ENCODE measurements around the gene CHST9.

GRCh38 chr18:27135504-27136207, 49.5 kb downstream of the CHST9 start:
- TF ChIP-seq ZNF274 (IDR thresholded peaks at IDR 0.05; ENCODE audit: insufficient read depth, insufficient read length) (no peak), SIX5 (IDR thresholded peaks at IDR 0.05; ENCODE audit: low read depth, low read length, severe bottlenecking) (no peak), EZH2 (IDR thresholded peaks at IDR 0.05; ENCODE audit: borderline replicate concordance, control insufficient read depth, low read depth, low read length) (no peak), JUND (IDR thresholded peaks at IDR 0.05; ENCODE audit: low read depth, low read length) (no peak), RAD21 (IDR thresholded peaks at IDR 0.05; ENCODE audit: insufficient read depth, low read depth, low read length) (no peak), TAF1 (IDR thresholded peaks at IDR 0.05; ENCODE audit: borderline replicate concordance, low read depth, low read length) (no peak), CTCF (IDR thresholded peaks at IDR 0.05 in 2 of 3, conservative IDR thresholded peaks at IDR 0.05 in 1 of 3; ENCODE audit: control insufficient read depth in 2 of 3, extremely low read depth in 1 of 3, insufficient read depth in 1 of 3, low read depth in 3 of 3, low read length in 3 of 3) (no peak), HDGF (IDR thresholded peaks at IDR 0.05) (no peak)
- TF ChIP-seq, protein P1, sequence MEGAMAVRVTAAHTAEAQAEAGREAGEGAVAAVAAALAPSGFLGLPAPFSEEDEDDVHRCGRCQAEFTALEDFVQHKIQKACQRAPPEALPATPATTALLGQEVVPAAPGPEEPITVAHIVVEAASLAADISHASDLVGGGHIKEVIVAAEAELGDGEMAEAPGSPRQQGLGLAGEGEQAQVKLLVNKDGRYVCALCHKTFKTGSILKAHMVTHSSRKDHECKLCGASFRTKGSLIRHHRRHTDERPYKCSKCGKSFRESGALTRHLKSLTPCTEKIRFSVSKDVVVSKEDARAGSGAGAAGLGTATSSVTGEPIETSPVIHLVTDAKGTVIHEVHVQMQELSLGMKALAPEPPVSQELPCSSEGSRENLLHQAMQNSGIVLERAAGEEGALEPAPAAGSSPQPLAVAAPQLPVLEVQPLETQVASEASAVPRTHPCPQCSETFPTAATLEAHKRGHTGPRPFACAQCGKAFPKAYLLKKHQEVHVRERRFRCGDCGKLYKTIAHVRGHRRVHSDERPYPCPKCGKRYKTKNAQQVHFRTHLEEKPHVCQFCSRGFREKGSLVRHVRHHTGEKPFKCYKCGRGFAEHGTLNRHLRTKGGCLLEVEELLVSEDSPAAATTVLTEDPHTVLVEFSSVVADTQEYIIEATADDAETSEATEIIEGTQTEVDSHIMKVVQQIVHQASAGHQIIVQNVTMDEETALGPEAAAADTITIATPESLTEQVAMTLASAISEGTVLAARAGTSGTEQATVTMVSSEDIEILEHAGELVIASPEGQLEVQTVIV (IDR thresholded peaks at IDR 0.05; ENCODE audit: borderline replicate concordance, partially characterized antibody), result no peak

Measured in GM12878 (cell line).